Skeletal muscle cell (primary cell): ENCODE measurements around the gene AGBL4.

Experiments used
- DNase-seq: peaks from one replicate; pipeline ENCODE4 v3.0.0-alpha.2; 2010; ENCODE audit warnings: low read depth
- H3K4me3 ChIP-seq: 2 replicates; pipeline ENCODE4 v1.5.1; 2011; ENCODE audit warnings: low read depth, mild to moderate bottlenecking, control low read depth, low read length, moderate library complexity

The AGBL4 gene

GRCh38 chr1:49225464-49225863 is 798.3 kb downstream of the AGBL4 start:
- DNase-seq = no peak
- H3K4me3 ChIP-seq = no peak overlapping the region

- DNase-seq = no peak
- no peak overlapping the region for H3K4me3 ChIP-seq
Measured at GRCh38 chr1:49213301-49213700, 810.5 kb downstream of the AGBL4 start.

- no peak for DNase-seq
Measured at GRCh38 chr1:49208712-49209111, 815.0 kb downstream of the AGBL4 start.

GRCh38 chr1:49204720-49205119 is 819.0 kb downstream of the AGBL4 start:
- H3K4me3 ChIP-seq = no peak overlapping the region
- DNase-seq = no peak

More at GRCh38 chr1:49208712-49209111, 815.0 kb downstream of the AGBL4 start:
- no peak overlapping the region for H3K4me3 ChIP-seq

- no peak overlapping the region for H3K4me3 ChIP-seq
- no peak for DNase-seq
Measured at GRCh38 chr1:49200738-49201137, 823.0 kb downstream of the AGBL4 start.

- DNase-seq = no peak
- H3K4me3 ChIP-seq = no peak overlapping the region
Measured at GRCh38 chr1:49199564-49199963, 824.2 kb downstream of the AGBL4 start.

GRCh38 chr1:49197081-49197480 is 826.7 kb downstream of the AGBL4 start:
- no peak overlapping the region for H3K4me3 ChIP-seq
- no peak for DNase-seq

GRCh38 chr1:49190138-49190537 is 833.6 kb downstream of the AGBL4 start:
- no peak for DNase-seq
- no peak overlapping the region for H3K4me3 ChIP-seq

- no peak overlapping the region for H3K4me3 ChIP-seq
- DNase-seq = no peak
Measured at GRCh38 chr1:49187056-49187455, 836.7 kb downstream of the AGBL4 start.

- no peak for DNase-seq
- no peak overlapping the region for H3K4me3 ChIP-seq
Measured at GRCh38 chr1:49185450-49185980, 838.2 kb downstream of the AGBL4 start.

GRCh38 chr1:49183489-49183888 is 840.3 kb downstream of the AGBL4 start:
- H3K4me3 ChIP-seq = no peak overlapping the region
- no peak for DNase-seq

GRCh38 chr1:49181033-49181432 is 842.7 kb downstream of the AGBL4 start:
- no peak for DNase-seq
- H3K4me3 ChIP-seq = no peak overlapping the region

GRCh38 chr1:49171941-49172593 is 851.7 kb downstream of the AGBL4 start:
- DNase-seq = peak; percentile 19
- no peak overlapping the region for H3K4me3 ChIP-seq

GRCh38 chr1:49166031-49166430 is 857.7 kb downstream of the AGBL4 start:
- no peak overlapping the region for H3K4me3 ChIP-seq

GRCh38 chr1:49163031-49163430 is 860.7 kb downstream of the AGBL4 start:
- H3K4me3 ChIP-seq = no peak overlapping the region
- peak; percentile 27 for DNase-seq

More at GRCh38 chr1:49166031-49166430, 857.7 kb downstream of the AGBL4 start:
- no peak for DNase-seq

GRCh38 chr1:49160677-49161076 is 863.1 kb downstream of the AGBL4 start:
- no peak overlapping the region for H3K4me3 ChIP-seq
- DNase-seq = no peak

GRCh38 chr1:49136738-49137251 is 887.0 kb downstream of the AGBL4 start:
- DNase-seq = no peak
- H3K4me3 ChIP-seq = no peak overlapping the region

- H3K4me3 ChIP-seq = no peak overlapping the region
- no peak for DNase-seq
Measured at GRCh38 chr1:49125746-49126145, 898.0 kb downstream of the AGBL4 start.

- no peak overlapping the region for H3K4me3 ChIP-seq
- no peak for DNase-seq
Measured at GRCh38 chr1:49111931-49112330, 911.8 kb downstream of the AGBL4 start.

- H3K4me3 ChIP-seq = no peak overlapping the region
- no peak for DNase-seq
Measured at GRCh38 chr1:49106445-49106844, 917.3 kb downstream of the AGBL4 start.

- no peak overlapping the region for H3K4me3 ChIP-seq
- no peak for DNase-seq
Measured at GRCh38 chr1:49104575-49104974, 919.2 kb downstream of the AGBL4 start.
